Kidney tubule cell (primary cell): Measurements from ENCODE around the gene HRG.
"Not testable (repeated sequence)": the region's sequence is repeated elsewhere in the genome, so short reads cannot be mapped to it uniquely, and the experiment has no call there.

Experiments
- DNase-seq: peaks from one replicate; pipeline ENCODE4 v3.0.0-alpha.2; 2018; ENCODE audit warnings: low spot score

HRG gene

DNA sequence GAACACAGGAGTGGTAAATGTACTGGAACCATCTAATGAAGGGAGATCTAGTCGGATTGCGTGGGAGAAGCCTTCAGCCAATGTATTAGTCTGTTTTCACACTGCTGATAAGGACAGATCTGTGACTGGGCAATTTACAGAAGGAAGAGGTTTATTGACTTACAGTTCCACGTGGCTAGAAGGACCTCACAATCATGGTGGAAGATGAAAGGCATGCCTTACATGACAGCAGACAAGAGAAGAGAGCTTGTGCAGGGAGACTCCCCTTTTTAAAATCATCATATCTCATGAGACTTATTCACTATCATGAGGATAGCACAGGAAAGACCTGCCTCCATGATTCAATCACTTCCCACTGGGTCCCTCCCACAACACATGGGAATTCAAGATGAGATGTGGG is 17.0 kb downstream of the HRG start:
- DNase-seq: no peak

DNA sequence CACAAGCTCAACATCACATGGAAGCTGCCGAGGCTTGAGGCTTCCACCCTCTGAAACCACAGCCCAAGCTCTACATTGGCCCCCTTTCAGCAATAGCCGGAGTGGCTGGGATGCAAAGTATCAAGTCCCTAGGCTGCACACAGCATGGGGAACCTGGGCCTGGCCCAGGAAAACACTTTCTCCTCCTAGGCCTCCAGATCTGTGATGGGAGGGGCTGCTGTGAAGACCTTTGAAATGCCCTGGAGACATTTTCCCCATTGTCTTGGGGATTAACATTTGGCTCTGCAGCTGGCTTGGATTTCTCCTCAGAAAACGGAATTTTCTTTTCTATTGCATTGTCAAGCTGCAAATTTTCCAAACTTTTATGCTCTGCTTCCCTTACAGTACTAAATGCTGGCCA is 18.2 kb downstream of the HRG start:
- DNase-seq: no peak

DNA sequence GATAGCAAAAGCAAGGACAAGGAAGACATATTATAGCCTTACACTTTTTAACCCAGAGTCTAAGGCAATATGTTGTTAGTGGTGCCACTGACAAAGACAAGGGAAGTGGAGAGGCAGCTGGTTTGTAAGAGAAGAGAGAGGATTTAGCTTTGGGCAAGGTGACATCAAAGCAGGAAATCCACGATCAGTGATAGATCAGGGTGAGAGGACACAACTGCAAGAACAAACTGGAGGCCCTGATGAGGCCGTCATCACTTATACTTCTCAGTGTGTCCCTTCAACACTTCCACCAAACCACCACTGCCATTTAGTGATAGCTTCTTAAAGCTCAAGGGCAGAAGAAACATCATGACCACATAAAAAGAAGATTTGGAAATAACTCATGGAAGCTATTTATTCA is 20.7 kb downstream of the HRG start:
- DNase-seq: not testable (repeated sequence)

DNA sequence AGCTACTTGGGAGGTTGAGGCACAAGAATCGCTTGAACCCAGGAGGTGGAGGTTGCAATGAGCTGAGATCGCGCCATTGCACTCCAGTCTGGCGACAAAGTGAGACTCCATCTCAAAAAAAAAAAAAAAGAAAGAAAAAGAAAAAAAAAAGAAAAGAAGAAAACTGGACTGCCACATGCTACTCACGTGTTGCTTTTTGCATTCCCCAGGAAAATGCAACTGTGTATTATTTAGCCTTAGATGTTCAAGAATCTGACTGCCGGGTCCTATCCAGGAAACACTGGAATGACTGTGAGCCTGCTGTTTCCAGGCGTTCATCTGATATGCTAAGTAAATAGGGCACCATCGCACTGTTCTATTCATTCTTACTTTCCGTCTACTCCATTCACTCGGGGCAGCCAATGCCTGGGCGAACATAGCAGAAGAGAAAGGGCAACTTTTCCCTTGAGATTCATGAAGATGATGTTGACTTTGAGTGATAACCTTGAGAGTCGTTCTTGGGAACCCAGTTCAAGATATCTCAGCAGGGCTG is 21.4 kb downstream of the HRG start:
- no peak for DNase-seq

DNA sequence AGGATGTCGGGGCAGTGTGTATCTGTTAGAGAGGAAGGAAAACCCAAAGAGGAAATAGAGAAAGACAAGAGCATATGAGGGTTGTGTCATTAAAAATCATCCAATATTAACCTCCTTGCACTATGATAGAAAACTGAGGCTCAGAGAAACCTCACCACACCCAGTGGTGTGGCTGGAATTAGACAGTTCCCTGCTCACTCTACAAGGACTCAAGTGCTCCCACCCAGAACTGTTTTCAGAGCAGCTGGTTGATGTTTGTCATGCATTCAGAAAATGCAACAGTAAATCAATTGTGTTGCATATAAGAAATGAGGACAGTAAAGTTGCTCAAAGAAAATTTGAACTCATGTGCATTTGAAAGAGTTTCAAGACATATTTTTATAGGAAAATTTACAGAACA is 24.5 kb downstream of the HRG start:
- not testable (repeated sequence) for DNase-seq

DNA sequence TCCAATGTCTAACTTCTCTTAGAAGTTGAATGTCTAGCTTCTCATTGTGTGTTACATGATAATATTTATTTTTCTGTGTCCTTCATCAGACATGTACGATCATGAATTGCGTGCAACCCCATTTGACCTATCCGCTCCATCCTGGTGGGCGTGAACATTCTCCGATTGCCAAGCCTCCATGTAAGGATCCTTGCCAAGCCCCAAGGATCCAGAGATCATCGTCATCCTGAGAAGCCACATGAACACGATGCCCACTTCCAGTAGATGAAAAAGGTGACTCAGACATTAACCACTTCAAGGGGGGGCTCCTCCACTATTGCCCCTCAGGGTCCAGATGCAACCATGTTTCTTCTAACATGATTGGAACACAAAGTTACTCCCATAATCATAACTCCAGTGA is 25.9 kb downstream of the HRG start:
- no peak for DNase-seq

DNA sequence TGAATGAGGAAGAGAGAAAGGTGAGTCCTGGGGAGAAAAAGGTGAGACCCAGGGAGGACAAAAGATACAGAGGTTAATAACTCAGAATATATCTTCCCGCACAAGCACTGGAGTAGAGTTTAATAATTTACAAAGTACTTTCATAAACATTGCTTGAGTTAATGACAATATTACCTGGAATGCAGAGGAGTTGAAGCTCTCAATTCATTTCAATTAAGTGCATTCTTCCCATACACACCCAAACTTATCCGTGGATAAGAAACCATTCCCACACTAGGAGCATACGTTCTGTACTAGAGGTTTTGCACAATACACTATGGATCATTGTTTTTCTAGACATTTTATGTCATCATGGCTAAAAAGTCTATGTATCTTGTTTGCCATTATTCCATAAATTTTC is 28.0 kb downstream of the HRG start:
- peak; percentile 43 for DNase-seq

DNA sequence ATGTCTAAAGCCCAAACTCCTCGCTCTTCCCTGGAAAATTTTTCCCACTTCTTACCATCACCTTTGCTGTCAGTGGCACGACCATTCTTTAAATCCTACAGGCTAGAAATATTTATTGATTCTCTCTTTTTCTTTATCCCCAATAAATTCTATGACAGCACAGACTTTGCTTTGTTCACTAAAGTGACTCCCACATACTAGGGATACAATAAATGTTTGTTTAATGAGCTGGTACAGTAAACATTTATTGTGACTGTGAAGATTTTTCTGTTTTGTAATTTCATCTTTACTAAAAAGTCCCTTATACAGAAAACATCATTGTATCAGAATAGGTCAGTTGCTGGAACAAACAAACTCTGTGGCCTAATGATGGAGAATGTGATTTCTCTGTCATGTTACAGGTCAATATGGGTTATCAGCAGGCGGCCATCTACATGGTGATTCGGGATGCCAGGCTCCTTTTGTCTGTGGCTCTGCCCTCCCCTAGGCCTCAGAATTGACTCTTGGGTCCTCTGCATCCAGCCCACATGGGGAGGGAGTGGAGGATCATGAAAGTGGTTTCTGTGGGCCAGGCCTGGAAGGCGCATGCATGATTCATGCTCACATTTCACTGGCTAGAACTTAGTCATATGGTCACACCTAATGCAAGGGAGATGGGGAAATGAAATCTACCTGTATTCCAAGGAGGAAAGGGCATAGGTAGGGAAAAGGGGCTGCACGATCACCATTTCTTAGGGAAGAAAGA is 28.6 kb downstream of the HRG start:
- DNase-seq: peak; percentile 75

DNA sequence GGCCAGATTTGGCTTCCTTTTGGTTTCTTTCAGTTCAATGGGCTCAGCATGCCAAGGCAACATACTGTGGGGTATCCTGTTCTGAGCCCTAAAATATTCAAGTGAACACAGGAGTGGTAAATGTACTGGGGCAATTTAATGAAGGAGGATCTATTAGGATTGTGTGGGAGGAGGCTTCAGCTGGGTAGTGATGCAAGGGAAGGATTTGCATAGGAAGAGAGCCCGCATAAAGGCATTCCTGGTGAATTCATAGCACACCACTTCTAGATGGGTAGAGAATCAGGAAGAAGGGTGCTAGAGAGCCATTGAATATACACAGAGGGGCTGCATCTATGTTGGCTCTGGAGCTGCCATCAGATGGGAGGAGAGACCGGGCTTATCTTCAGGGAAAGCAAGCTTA is 30.7 kb downstream of the HRG start:
- DNase-seq: no peak

DNA sequence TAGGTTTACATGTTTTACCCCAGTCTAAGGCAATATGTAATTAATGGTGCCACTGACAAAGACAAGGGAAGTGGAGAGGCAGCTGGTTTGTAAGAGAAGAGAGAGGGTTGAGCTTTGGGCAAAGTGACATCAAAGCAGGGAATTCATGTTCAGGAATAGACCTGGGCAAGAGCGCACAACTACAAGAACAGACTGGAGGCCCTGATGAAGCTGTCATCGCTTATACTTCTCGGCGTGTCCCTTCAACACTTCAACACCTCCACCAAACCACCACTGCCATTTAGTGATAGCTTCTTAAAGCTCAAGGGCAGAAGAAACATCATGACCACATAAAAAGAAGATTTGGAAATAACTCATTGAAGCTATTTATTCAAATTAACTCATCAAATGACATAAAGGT is 31.7 kb downstream of the HRG start:
- DNase-seq: no peak

DNA sequence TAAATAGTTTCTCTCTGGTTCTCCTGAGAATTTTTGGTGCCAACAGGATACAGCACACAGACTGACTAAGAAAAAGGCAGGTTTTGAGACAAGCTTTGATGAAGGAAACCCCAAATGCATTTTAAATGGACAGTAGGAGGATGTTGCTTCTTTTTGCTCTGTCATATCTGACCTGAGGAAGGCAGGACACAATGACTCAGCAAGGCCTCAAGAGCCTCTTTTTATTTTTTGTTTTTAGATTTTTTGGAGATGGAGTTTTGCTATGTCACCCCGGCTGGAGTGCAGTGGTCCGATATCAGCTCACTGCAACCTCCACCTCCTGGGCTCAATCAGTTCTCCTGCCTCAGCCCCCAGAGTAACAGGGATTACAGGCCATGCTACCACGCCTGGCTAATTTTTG is 34.5 kb downstream of the HRG start:
- DNase-seq: no peak

DNA sequence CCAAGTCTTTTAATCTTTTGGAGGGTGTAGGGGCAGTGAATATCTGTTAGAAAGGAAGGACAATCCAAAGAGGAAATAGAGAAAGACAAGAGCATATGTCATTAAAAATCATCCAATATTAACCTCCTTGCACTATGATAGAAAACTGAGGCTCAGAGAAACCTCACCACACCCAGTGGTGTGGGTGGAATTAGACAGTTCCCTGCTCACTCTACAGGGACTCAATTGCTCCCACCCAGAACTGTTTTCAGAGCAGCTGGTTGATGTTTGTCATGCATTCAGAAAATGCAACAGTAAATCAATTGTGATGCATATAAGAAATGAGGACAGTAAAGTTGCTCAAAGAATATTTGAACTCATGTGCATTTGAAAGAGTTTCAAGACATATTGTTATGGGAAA is 36.6 kb downstream of the HRG start:
- not testable (repeated sequence) for DNase-seq

DNA sequence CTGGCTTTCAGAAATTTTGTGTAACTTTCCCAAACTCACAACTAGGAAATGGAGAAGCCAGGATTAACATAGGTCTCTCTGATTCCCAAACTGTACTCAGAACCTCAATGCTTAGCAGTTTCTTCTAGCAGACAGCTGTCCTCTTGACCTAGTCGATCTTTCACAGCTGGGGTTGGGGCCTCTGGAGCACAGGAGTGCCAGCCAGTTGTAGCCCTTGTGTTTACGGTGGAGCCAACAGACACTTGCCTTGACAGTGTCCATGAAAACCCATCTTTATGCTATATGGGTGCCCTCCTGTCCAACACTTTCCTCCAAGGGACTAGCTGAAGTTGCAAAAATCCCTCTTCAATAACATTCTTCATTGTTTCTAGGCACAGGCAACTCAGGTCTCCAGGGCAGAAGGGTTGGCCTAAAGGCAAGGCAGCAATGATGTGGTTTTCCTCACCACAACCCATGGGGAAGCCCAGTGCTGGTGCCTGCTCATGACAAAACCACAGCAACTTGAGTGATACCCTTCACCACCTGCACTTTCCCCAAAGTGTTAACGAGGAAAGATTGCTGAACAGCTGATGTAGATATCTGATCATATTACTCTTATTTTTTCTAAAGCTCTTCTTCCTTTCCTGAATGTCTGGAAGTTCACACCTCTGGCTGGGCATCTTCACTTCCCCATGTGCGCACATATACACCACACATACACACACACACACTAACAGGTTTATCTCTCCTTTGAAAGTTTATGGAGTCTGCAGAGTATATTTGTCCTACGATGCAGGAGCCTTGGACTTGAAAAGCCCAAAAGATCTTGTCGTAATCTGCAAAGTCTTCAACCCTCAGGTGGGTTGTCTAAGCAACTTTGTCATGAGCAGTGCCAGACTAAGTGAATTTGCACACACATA is 40.3 kb downstream of the HRG start:
- DNase-seq: peak; percentile 17

DNA sequence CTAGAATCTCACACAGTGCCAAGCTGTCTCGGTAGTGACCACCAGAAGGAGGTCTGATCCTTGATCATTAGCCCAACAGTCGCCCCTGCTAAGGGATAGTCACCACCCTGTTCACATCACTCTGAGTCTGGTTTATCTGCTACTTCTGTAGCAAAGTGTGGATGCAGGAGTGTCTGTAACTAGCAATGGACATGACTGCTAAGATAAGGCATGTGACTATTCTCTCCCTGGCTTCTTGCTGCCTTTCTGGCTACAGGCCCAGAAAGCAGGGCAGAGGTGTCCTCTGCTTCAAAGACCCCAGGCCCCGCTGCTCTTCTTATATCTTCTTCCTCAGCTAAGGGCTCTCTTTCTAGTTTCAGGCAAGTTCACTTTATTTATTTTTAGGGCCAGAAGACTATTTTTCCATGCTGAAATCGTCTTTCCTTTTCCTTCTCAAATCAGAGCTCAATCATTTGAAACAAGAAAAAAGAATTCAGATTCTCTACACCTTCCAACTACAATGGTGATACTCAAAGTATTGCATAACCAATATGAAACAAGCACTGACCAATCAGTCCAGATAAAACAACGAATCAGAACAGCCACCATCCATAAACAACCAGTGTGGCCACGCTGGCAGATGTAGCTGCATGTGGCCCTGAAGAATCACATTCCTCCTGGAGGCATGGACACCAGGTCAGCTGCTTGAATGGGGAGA is 43.3 kb downstream of the HRG start:
- no peak for DNase-seq

DNA sequence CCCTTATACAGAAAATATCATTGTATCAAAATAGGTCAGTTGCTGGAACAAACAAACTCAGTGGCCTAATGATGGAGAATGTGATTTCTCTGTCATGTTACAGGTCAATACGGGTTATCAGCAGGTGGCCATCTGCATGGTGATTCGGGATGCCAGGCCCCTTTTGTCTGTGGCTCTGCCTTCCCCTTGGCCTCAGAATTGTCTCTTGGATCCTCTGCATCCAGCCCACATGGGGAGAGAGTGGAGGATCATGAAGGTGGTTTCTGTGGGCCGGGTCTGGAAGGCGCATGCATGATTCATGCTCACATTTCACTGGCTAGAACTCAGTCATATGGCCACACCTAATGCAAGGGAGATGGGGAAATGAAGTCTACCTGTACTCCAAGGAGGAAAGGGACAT is 44.9 kb downstream of the HRG start:
- not testable (repeated sequence) for DNase-seq

DNA sequence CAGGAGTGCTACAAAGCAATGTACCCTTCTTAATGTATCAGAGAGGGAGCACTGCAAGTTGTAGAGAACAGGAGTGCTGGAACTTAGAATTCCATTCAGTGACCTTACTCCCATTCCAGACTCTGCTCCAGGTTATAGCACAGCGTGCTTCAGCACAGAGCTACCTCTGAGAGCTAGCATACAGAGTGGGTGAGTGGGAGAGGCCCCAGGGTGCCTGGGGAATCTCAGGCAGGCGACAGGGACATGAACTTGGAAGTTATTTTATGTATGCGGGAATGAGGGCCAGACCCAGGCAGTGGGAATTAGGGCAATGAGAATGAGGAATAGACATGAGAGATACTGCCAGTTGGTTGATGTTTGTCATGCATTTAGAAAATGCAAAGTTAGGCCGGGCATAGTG is 47.7 kb downstream of the HRG start:
- DNase-seq: no peak

DNA sequence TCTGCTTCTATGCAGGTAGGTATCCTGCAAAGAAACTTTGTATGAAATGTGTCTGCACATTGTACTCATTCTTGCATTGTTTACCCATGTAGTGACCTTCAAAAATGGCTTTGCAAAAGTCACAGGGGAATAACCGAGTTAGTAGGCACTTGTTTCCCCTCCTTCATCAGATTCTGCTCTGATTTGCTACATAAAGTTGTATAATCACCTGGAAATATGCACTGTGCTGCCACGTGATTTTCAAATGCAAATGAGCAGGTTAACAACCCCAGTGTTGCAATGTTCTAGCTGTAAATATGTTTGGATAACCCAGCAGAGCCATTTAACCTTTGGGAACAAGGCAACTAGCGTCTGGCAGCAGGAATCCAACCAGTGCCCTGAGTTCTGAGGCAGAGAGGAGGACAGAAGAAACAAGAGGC is 51.2 kb downstream of the HRG start, which contains the start of gene KNG1:
KNG1 (plus strand) TSS at position 321 of the 419 bp plus-strand sequence. CDS start 184 bp downstream, outside the sequence.
- DNase-seq: no peak

DNA sequence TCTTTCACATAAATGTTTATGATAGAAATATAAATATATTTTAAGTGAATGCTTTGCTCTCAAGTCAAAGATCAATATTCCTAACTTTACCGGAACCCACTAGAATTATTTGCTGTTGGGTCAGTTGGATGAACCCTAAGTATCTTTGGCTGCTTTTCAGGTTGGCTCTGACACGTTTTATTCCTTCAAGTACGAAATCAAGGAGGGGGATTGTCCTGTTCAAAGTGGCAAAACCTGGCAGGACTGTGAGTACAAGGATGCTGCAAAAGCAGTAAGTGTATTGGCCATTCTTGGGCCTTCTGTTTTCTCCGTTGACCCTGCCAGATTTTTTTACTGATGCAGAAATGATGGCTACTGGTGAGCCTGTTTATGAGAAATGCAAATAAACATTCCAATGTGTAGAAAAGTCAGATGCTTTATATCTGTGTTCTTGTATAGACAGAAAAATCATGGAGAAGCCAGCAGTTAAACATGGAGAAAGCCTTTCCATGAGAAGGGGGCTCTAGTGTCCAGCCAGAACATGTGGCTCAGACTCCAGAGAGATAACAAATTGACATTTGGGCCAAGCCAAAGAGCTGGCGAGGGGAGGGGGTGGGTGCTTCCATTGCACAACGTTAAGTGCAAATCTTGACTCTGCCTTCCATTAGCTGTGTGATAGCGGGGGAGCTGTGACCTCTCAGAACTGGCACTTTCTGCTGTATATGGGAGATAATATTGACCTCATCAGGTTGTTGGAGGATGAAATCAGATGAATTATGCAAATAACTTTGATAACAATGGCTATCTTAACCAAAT is 54.3 kb downstream of the HRG start:
- no peak for DNase-seq

DNA sequence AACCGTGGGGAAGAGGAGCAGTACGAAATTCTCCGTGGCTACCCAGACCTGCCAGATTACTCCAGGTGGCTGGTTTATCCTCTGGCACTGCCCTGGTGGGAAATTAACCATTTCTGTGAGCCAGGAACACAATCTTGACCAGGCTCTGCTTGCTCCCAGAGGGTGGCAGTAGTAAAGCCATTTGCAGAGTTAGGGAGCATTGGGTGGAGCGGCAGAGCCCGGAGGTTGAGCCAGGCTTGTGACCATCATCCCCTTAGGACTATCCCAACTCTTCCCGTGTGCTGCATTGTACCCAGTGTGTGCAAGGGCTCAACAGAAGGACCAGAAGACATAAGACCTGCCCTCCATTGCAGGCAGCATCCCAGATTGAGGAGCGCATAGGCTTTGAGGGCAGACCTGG is 56.6 kb downstream of the HRG start:
- peak; percentile 21 for DNase-seq

DNA sequence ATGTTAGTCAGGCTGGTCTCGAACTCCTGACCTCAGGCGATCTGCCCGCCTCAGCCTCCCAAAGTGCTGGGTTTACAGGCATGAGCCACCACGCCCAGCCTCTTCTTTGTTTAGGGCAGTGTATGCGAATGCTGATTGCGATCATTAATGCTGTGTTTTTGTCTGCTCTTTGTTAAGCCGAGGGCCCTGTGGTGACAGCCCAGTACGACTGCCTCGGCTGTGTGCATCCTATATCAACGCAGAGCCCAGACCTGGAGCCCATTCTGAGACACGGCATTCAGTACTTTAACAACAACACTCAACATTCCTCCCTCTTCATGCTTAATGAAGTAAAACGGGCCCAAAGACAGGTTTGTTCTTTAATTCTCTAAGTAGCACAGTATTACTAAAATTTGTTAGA is 59.1 kb downstream of the HRG start:
- DNase-seq: no peak
